HEK293 (cell line): ENCODE data around the gene CPLX1.

ENCODE experiments used
- CTCF ChIA-PET: fragments of 350-600 bp; formaldehyde crosslinking; extraction: SDS; loops from one replicate; lab custom pipeline; 2021; ENCODE audit warnings: antibody characterized with exemption; lab: Yijun Ruan, JAX
- POLR2A ChIA-PET: fragments of 300-600 bp; formaldehyde crosslinking; extraction: SDS; loops from one replicate; lab custom pipeline; 2020; ENCODE audit warnings: antibody characterized with exemption, inconsistent platforms; lab: Yijun Ruan, JAX
- H3K27ac ChIP-seq: fragments of 200-500 bp; sonication (Bioruptor generic); 2 replicates; pipeline ENCODE4 v1.5.1; 2014; ENCODE audit warnings: low read depth, low read length, control low read depth, inconsistent platforms; ENCODE audit errors: extremely low read depth
- H3K36me3 ChIP-seq, 2 experiments: fragments of 200-500 bp in 1 of 2; sonication (Bioruptor generic) in 1 of 2; 1 replicate in 1 of 2; 2 replicates in 1 of 2; pipeline ENCODE4 v1.5.1; 2014 to 2017; ENCODE audit warnings: inconsistent platforms in 2 of 2, low read length in 2 of 2; ENCODE audit not compliant: control insufficient read depth in 2 of 2, insufficient read depth in 1 of 2
- H3K4me1 ChIP-seq: fragments of 200-500 bp; sonication (Bioruptor generic); 2 replicates; pipeline ENCODE4 v1.5.1; 2014; ENCODE audit warnings: mild to moderate bottlenecking, low read length, inconsistent platforms; ENCODE audit not compliant: control insufficient read depth, insufficient read depth
- H3K4me3 ChIP-seq: 2 replicates; pipeline ENCODE4 v1.5.1; 2011; ENCODE audit warnings: low read depth, mild to moderate bottlenecking, control low read depth, low read length, moderate library complexity
- H3K9me3 ChIP-seq: fragments of 200-500 bp; sonication (Bioruptor generic); 2 replicates; pipeline ENCODE4 v1.5.1; 2014; ENCODE audit warnings: low read depth, low read length, inconsistent platforms; ENCODE audit not compliant: control insufficient read depth, insufficient read depth
- ELK4 ChIP-seq: IDR thresholded peaks from 2 replicates; pipeline ENCODE4 v1.6.1; 2011; ENCODE audit warnings: mild to moderate bottlenecking, low read depth, low read length, borderline replicate concordance
- OSR2 ChIP-seq: fragments of 450-650 bp; formaldehyde crosslinking; IDR thresholded peaks from 2 replicates; pipeline ENCODE4 v1.5.1; 2016; ENCODE audit warnings: missing biosample characterization, missing genetic modification characterization
- OVOL3 ChIP-seq: fragments of 450-650 bp; formaldehyde crosslinking; IDR thresholded peaks from 2 replicates; pipeline ENCODE4 v1.5.1; 2016; ENCODE audit warnings: missing biosample characterization, missing genetic modification characterization
- ZNF10 ChIP-seq: fragments of 450-650 bp; formaldehyde crosslinking; IDR thresholded peaks from 2 replicates; pipeline ENCODE4 v1.5.1; 2017; ENCODE audit warnings: missing biosample characterization, missing genetic modification characterization
- ZNF121 ChIP-seq: fragments of 450-650 bp; formaldehyde crosslinking; IDR thresholded peaks from 2 replicates; pipeline ENCODE4 v1.5.1; 2016; ENCODE audit warnings: missing biosample characterization, missing genetic modification characterization
- ZNF16 ChIP-seq: fragments of 450-650 bp; formaldehyde crosslinking; IDR thresholded peaks from 2 replicates; pipeline ENCODE4 v1.5.1; 2016; ENCODE audit warnings: low read depth, missing biosample characterization, missing genetic modification characterization
- ZNF184 ChIP-seq: fragments of 450-650 bp; IDR thresholded peaks from 2 replicates; pipeline ENCODE4 v1.5.1; 2018; ENCODE audit warnings: missing biosample characterization, mild to moderate bottlenecking, missing genetic modification characterization
- ZNF211 ChIP-seq: fragments of 450-650 bp; formaldehyde crosslinking; IDR thresholded peaks from 2 replicates; pipeline ENCODE4 v1.5.1; 2016; ENCODE audit warnings: low read depth, missing biosample characterization, missing genetic modification characterization
- ZNF239 ChIP-seq: fragments of 450-650 bp; formaldehyde crosslinking; IDR thresholded peaks from 2 replicates; pipeline ENCODE4 v1.5.1; 2016; ENCODE audit warnings: missing biosample characterization, missing genetic modification characterization
- ZNF280D ChIP-seq: fragments of 450-650 bp; formaldehyde crosslinking; IDR thresholded peaks from 2 replicates; pipeline ENCODE4 v1.5.1; 2016; ENCODE audit warnings: missing biosample characterization, missing genetic modification characterization
- ZNF354C ChIP-seq: fragments of 450-650 bp; formaldehyde crosslinking; IDR thresholded peaks from 2 replicates; pipeline ENCODE4 v1.5.1; 2016; ENCODE audit warnings: missing biosample characterization, missing genetic modification characterization, low read depth, borderline replicate concordance
- ZNF423 ChIP-seq: fragments of 450-650 bp; formaldehyde crosslinking; IDR thresholded peaks from 2 replicates; pipeline ENCODE4 v1.5.1; 2016; ENCODE audit warnings: missing biosample characterization, missing genetic modification characterization
- ZNF513 ChIP-seq: fragments of 450-650 bp; IDR thresholded peaks from 2 replicates; pipeline ENCODE4 v1.5.1; 2018; ENCODE audit warnings: missing biosample characterization, missing genetic modification characterization
- ZNF610 ChIP-seq: fragments of 450-650 bp; formaldehyde crosslinking; IDR thresholded peaks from 2 replicates; pipeline ENCODE4 v1.5.1; 2016; ENCODE audit warnings: missing biosample characterization, missing genetic modification characterization, borderline replicate concordance
- ZNF704 ChIP-seq: fragments of 450-650 bp; formaldehyde crosslinking; IDR thresholded peaks from 2 replicates; pipeline ENCODE4 v1.5.1; 2016; ENCODE audit warnings: missing biosample characterization, missing genetic modification characterization
- ZNF747 ChIP-seq: fragments of 450-650 bp; formaldehyde crosslinking; IDR thresholded peaks from 2 replicates; pipeline ENCODE4 v1.5.1; 2016; ENCODE audit warnings: missing biosample characterization, missing genetic modification characterization
- ZSCAN16 ChIP-seq: fragments of 450-650 bp; formaldehyde crosslinking; IDR thresholded peaks from 2 replicates; pipeline ENCODE4 v1.5.1; 2016; ENCODE audit warnings: missing biosample characterization, missing genetic modification characterization
- ZSCAN18 ChIP-seq: fragments of 450-650 bp; formaldehyde crosslinking; IDR thresholded peaks from 2 replicates; pipeline ENCODE4 v1.5.1; 2016; ENCODE audit warnings: missing biosample characterization, missing genetic modification characterization

Gene CPLX1

GRCh38 chr4:804804-805203 lies 21.1 kb downstream of the CPLX1 start:
- Histone ChIP-seq H3K27ac (no peak overlapping the region), H3K4me3 (no peak overlapping the region), H3K36me3 (no peaks in the 10 kb centered on the region), H3K9me3 (no peaks in the 10 kb centered on the region), H3K4me1 (no peaks in the 10 kb centered on the region)
- ChIA-PET POLR2A (no interaction called here), CTCF (no interaction called here)
- TF ChIP-seq ZNF354C (tag by site-specific recombination) (no peak), ZNF280D (no peak), ZNF423 (no peak), ZNF704 (tag by site-specific recombination) (no peak), OVOL3 (tag by site-specific recombination) (no peak), ZNF747 (tag by site-specific recombination) (no peak), ZNF610 (no peak), ZNF16 (no peak), ZSCAN18 (no peak), ELK4 (no peak), ZSCAN16 (no peak), ZNF239 (tag by site-specific recombination) (no peak), ZNF10 (tag by site-specific recombination) (no peak), ZNF211 (no peak), ZNF121 (tag by site-specific recombination) (no peak), ZNF513 (tag by site-specific recombination) (no peak)

GRCh38 chr4:803884-804283 lies 22.0 kb downstream of the CPLX1 start:
- Histone ChIP-seq H3K4me1 (no peaks in the 10 kb centered on the region), H3K36me3 (no peaks in the 10 kb centered on the region), H3K9me3 (no peaks in the 10 kb centered on the region), H3K27ac (no peak overlapping the region), H3K4me3 (no peak overlapping the region)
- CTCF ChIA-PET: no interaction called here
- no peak for TF ChIP-seq ZNF184 (tag by site-specific recombination)
- no peak for TF ChIP-seq OSR2 (tag by site-specific recombination)
- TF ChIP-seq, all 188 proteins: peak for 0
- POLR2A ChIA-PET: no interaction called here
